HG03175 (cell line): ENCODE data around the gene QKI.
A peak's percentile ranks its signal among the peaks of the same experiment; 100 is the strongest.

Source experiments
- ATAC-seq: cut with Tn5 transposase; IDR thresholded peaks from one replicate; pipeline ENCODE4 v1.9.1; 2021; ENCODE audit warnings: mild to moderate bottlenecking, moderate library complexity; ENCODE audit not compliant: unreplicated experiment

Gene QKI

DNA sequence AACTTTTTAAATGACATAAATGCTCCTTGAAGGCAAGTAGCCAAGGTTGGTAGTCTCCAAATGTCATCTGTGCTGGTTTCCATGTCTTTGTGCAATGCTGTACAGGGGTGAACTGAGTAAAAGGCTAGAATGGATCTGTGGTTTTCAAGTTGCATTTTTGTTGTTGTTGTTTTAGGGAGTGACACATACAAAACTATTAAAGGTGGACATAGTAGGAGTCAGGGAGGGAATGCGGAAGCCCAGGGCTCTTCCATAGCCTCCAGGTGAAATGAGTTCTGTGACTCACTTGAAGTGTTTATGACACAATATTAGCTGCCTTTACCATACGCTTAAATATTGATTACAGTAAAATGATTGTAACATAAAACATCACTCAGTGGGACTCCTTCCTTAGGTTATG lies 22.5 kb upstream of the QKI start:
- no peak for ATAC-seq

DNA sequence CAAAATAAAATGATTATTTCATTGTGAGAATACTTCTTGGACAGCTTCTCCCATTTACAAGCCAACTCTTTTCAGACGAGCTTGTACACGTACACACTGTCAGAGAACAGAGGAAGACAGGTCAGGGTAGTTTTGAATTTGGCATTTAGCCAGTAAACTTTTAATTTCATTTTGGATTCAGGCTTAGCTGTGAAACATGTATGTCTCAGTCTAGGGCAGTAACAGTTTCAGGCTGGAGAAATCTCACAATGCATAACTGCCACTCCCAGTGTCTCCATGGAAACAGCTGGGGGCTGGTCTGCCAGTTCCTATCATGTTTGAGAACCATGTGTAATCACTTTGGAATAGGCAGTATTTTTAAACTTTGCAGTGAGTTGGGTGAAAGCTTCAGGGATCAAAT lies 22.0 kb upstream of the QKI start:
- ATAC-seq, result no peak

DNA sequence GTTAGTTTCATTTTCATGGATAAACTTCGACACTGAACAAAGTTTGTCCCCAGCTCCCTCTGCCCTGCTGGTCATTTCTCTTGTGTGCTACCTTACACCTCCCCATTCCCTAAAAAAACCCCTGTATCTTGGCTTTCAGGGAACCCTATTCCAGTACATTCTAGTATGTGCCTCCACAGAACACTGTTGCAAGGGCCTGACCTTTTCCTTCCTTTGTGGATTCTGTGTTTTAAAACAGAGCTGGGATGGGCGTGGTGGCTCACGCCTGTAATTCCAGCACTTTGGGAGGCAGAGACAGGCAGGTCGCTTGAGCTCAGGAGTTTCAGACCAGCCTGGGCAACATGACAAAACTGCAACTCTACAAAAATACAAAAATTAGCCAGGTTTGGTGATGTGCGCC lies 20.6 kb upstream of the QKI start:
- ATAC-seq, result no peak

DNA sequence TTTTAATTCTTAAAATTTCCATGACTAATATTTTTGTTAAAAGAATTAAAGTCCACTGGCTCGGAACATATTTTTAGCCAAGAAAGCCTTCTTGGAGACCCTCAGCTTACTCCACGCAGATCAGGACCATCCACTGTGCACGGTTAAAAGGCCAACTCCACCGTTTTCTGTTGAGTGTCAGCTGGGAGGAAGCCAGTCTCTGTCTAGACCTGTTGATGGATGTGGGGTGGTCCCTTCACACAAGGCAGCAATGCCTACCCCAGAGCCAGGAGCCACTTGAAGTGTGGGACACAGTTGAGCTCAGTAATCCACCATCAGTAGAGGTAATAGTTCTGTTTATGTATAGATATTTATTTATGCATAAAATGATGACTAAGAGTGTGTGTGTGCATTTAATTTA lies 19.9 kb upstream of the QKI start:
- no peak for ATAC-seq

DNA sequence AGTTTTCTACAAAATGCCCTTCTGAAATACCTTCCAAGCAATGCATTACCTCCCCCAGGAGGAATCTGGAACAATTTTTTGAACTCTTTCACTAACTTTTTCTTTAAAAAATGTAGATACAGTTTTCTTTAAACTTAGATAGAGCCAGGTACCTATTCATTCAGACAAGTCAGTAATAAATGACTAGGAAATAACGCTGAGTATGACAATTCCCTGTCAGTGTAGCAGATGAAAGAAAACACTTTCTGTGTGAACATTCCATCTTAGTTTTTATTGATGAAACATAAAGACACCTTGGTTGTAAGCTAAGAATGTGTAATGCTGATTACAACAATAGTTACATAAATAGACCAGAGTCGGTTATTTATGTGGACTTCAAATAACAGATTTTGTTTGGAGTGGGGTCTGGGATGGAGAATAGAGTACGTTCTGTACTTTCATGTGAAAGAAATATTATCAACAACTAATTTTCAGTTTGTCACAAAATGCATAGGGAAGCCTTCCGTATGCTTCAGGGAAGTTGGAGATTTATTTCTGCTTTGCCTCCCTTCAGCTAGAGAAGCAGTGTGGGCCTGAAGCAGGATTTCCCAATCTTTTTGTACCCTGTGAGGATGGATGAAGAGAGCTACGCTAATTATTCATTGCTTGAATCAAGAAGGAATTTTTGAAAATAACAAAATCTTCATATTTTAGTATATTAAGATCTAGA lies 19.2 kb upstream of the QKI start:
- ATAC-seq, result no peak

DNA sequence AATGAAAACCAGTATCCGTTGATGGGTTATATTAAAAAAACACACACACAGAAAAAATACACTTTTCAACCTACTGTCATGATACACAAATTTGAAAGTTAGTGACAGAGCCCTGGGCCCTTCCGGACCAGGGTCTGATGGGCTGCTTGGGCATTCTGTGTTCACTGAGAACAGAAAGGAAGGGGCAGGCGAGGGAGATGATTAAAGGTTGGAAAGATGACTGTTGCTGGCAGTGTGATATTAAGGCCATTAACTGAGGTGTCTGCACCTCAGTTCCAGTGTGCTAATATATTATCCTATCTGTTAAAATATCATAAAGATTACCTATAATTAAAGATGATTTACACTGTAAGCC lies 18.7 kb upstream of the QKI start:
- no peak for ATAC-seq

DNA sequence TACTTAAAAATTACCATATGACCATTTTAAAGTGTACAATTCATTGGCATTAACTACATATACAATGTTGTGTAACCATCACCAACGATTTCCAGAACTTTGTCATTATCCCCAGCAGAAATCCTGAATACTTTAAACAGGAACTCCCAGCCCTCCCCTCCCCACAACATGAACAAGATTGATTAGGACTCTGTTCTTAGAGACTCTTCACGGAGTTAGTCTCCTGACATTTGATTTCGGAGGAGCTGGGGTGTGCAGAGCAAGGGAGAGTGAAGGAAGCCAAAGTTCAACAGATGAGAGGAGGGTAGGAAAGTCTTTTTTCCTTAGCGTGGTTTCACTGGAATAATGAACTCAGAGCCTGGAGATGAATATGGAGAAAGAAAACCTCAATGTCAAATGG lies 17.2 kb upstream of the QKI start:
- no peak for ATAC-seq

DNA sequence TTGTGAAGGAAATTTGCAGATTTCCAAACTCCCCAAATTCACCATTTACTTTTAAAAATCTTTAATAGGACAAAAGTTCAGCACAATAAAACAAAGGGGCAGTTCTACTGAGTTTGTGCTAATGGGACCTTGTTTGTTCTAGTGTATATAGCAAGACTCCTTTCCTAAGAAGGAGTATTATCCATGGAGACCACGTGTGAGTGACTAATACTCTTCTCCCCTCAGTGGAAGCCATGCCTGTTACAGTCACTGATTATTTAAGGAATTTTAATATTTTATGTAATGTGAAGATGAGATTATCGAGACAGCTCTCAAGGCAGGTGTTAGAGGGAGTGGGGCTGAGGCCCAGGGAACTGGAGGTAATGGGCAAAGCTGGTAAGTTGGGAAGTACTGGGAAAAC lies 16.4 kb upstream of the QKI start:
- ATAC-seq, result no peak

DNA sequence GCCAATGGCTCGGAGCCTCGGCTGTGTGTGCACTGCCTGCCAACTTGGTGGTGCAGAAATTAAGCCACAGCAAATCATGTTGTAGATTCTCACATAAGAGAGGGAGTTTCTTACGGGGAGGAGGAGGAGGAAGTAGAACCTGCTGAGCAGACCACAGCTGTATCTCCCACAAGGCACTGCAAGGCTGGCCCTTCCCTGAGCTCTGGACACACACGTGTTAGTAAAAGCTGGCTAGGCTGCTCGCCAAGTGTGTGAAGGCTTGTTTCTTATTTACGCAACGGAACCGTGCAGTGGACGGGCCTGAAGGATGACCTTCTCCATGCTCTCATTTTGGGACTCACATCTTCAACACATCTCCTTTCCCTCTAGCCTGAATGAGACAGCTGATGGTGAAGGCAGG lies 15.7 kb upstream of the QKI start:
- no peak for ATAC-seq

DNA sequence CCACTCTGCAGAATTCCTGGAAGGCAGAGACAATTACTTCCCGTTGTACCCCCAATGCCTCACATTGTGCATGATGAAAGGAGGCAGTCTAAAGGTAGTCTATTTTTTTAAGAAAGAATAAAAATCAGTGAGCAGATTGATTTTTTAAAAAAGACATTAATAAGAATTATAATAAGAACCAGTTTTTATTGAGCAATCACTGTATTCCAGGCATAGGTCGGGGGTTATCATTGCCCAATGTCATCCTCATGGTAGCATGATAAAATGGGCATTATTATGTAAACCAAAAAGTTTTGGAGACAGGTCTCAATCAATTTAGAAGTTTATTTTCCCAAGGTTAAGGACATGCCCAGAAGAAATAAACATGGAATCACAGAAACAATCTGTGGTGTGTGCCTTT lies 14.0 kb upstream of the QKI start:
- no peak for ATAC-seq

DNA sequence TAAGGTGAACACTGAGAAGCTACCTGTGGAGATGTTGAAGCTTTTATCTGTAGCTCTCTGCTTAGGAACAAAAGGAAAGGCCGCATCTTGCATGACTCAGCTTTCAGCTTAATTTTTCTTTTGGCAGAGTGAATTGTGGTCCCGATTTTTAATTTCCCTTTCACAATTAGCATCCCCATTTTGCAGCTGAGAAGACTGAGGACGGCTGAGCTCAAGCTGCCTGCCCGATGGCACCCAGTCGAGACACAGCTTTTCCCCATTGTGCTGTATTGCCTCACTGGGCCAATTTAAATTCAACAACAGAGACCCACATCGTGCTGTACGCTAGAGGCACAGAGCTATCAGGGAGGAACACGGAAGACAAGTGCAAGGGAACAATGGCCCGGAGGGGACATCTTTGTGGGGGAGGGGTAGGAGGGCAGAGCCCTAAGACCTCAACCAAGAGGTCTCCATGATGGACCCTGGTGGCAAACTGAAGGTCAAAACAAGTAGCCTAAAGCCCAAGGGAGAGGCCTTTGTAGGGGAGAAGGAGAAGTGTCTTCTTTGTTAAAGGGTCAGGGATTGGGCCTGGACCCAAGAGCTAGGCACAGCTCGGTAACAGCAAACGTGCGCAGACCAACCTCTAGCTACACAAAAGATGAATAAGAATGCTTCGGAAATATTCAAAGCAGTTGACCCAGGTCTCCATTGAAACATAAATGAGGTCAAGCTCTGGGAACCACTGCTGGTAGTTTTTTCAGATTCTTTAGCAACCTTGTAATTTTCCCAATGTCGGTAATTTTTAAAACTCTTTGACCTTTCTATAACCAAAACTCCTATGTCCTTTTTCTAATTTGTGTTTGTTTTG lies 13.3 kb upstream of the QKI start:
- ATAC-seq, result no peak

DNA sequence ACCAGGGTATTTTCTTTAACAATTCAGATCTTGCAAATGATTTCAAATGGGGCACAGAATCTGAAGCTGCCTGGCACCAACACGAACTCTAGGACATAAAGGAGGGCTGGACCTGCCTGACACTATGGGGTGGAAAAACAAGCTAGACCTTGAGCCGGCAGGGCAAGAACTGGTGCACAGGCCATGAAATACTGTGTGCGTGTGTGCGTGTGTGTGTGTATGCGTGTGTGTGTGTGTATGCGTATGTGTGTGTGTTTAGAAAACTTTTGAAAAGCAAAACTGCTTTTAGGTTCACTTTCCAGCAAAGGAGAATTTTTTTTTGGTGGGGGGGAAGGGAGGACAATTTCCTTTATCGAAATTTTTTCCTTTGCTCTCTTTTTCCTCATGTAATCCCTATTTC lies 11.9 kb upstream of the QKI start:
- no peak for ATAC-seq

DNA sequence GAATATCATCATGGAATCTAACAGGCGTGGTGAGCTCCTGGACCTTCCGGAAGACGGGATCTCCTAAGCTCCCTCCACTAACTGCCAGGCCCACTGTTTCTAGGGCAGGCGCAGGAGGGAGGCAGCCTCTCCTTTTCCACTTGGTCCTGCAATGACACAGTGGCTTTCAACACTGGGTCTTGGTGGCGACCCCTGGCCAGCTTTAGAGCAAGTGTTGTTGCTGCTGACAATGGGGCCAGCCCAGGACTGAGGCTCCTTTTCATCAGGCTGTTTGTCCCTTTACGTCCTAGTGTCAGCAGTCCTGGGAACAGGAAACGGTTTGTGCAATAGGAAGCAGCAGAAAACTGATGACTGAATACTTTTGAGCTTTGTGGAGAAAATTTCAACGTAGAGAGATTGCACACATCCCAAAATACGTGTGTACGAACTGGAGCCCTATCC lies 9.7 kb upstream of the QKI start:
- no peak for ATAC-seq

DNA sequence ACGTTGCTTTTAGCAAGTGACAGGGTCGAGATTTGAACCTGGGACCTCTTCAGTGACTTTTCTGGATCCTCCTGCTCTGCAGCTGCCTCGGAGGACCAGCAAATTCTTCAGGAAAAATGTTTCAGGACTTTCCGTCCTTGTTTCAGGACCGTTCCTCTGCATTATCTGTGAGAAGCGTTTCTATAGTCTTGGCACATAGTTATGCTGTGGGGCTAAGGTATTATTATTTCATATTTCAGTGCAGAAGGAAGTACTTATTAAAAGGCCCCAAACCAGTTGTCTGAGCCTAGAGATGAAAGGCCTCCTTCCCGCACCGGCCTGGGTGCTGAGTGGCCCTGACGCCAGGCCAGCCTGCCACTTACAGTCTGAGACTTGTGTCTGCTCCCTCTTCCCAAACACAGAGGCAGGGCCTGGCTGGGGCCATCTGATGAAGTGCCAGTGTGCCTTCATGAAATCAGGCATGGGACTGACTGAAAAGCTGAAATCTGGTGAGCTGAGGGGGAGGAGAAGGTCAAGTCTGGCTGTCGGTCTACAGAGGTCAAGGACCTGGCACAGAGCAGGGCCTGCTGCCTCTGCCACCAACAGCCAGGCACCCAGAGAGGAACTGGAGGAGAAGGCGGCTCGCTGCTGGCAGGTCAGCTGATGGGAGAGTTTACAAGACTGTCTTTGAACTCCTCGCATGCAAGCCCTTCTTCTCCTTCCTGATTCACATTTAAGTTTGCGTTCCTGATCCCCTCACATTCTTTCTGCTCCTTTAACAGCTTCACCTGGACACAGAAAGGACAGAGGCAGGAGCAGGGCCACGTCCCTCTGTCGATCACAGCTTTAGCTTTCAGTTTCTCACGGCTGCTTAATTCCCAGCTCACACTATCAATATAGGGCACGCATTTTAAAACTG lies 8.9 kb upstream of the QKI start:
- peak; percentile 85 for ATAC-seq

DNA sequence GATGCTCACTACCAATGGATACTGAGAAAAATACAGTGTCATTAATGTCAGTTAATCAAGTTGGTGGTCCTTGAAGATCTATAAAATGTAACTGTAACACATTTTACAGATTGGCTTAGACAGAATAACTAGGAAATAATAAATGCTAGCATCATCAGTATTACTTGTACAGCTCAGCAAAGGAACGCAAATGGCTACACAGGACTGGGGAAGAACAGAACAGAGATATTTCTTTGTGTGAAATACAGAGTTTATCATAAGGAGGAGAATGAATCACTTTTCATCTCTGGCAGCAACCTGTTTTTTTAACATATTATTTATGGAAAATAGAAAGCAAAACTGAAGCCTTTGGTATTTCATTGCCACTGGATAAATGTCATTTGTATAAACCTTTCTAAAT lies 8.2 kb upstream of the QKI start:
- ATAC-seq, result no peak

DNA sequence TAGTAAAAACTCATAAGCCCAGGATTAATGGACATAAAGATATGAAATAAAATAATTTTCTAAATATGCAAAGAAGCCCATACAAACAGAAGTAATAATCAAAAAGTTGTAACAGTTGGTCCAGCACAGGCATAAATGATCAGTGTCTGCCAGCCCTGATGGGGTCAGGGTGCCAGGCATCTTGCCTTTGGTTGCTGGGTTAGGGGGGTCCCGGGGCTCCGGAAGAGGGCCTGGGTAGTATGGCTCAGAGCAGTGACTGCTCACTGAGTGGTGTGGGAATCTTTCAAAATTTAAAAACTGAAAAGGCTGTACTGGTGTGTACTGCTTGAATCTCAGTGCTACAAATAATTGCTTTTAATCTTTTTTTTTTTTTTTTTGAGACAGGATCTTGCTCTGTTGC lies 7.7 kb upstream of the QKI start:
- ATAC-seq, result no peak

DNA sequence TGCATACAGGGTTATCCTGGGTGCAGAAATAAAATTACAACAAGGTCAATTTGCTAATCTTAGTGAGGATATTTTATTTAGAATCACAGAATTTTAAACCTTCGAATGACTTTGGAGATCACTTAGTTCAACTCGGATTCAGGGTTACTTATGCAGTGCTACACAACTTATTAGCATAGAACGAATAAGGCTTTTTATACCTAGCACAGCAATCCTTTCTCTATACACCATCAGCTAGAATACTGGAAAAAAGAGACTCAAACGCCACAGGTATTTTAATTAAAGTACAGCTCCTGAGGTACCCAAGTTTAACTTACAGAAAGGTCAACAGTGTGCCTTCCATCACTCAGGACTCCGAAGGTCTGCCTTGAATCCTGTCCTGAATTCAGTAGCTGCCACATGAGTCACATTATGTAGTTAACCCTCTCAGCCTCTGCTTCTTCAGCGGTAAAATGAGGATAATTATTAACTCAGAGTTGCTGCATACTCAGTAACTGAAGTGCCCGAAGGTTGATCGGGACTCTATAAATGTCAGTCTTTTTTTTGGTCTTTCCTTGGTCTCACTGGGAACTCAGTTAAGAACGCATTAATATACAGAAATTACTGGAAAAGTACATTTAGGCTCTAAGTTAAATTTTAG lies 6.0 kb upstream of the QKI start:
- ATAC-seq, result no peak

DNA sequence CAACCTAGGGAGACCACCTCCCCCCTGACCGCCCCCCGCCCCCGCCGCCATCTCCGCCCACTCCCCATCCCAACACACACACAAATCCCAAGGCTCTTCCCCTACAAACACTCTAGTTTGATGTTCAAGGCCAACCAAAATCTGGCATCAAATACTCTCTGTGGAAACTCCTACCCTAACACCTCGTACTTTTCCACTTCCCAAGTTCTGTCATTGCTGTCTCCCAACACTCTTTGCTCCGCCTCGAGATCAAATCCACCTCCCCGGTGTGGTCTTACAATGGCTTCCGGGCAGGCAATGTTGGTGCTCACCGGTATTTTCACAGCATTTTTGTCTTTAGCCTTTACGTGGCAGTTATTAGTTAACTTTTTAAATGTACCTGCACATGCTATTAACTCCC lies 4.8 kb upstream of the QKI start:
- no peak for ATAC-seq

DNA sequence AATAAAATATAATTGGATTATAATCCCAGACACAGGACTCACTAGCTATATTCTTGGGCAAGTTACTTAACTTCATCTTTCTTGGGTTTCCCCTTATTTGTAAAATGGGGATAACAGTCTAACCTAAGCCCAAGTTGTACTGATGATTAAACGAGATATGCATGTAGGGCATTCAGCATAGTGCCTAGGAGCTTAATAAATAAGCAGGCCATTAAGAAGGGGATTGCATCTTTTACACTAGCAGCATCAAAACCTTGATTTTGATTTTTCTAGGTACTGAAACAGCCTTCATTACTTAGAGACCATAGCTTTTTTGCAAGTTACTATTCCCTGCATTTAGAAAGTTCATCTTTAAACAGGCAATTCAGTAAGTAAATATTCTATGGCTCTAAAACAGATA lies 2.2 kb upstream of the QKI start:
- ATAC-seq, result no peak

DNA sequence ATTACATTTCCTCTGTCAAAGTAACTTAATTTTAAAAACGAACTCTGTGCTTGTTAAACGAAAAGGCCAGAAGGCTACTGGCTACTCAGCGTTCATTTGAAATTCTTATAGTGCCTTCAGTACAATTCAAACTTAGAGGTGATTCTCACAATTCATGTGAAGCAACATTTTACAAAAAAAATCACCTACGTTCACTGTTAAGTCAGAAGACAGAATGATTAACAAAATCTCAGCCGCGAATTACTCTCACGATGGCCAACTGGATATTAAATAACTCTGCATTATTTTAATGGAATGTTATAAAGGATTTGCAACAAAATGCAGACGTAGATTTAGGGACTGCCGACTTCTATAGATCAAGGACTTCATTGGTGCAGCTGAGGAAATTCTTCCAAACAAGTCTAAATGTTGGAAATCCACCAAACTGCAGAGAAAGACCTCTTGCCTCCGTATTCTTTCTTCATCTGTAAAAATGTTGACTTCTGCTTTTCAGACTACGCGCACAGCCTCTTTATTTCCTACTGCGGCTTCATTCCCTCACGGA lies 1.6 kb upstream of the QKI start:
- no peak for ATAC-seq
